Endothelial cell of umbilical vein (primary cell): ENCODE results near the gene SLC44A4.

ENCODE experiments used
- EZH2 ChIP-seq: IDR thresholded peaks from 2 replicates; pipeline ENCODE4 v1.6.1; 2012; ENCODE audit warnings: borderline replicate concordance, low read depth, mild to moderate bottlenecking, moderate library complexity, low read length, inconsistent platforms; ENCODE audit not compliant: severe bottlenecking
- JUN ChIP-seq: IDR thresholded peaks from 2 replicates; pipeline ENCODE4 v1.6.1; 2011; ENCODE audit warnings: borderline replicate concordance, low read depth; ENCODE audit not compliant: insufficient read length, insufficient read depth
- POLR2AphosphoS5 ChIP-seq: IDR thresholded peaks from 2 replicates; pipeline ENCODE4 v1.6.1; 2012; ENCODE audit warnings: low read depth, mild to moderate bottlenecking, control low read depth, low read length, moderate library complexity; ENCODE audit not compliant: insufficient read depth
- TF ChIP-seq, protein P1 (sequence below), 2 donors: IDR thresholded peaks; 1 replicate in 1 of 2; 2 replicates in 1 of 2; pipeline ENCODE4 v1.5.1; 2011; ENCODE audit warnings: low read length in 2 of 2, mild to moderate bottlenecking in 2 of 2, moderate library complexity in 2 of 2, control low read depth in 1 of 2, inconsistent platforms in 1 of 2, low read depth in 1 of 2; ENCODE audit not compliant: insufficient read depth in 1 of 2; ENCODE audit errors: extremely low read depth in 1 of 2
- TF ChIP-seq, protein P2 (sequence below): IDR thresholded peaks from 2 replicates; pipeline ENCODE4 v1.6.1; 2011; ENCODE audit not compliant: insufficient read depth, insufficient read length

DNA sequence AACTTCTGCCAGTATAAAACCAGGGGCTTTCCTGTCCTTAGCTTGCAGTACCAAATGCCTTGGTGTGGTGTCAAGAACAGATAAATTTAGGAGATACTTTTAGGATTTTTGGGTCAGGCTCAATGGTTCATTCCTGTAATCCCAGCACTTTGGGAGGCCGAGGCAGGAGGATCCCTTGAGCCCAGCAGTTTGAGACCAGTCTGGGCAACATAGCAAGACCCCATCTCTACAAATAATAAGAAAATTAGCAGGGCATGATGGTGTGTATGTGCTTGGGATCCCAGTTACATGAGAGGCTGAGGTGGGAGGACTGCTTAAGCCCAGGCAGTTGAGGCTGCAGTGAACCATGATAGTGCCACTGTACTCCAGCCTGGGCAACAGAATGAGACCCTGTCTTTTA, 26.2 kb upstream of the SLC44A4 start:
- TF ChIP-seq, protein P1, sequence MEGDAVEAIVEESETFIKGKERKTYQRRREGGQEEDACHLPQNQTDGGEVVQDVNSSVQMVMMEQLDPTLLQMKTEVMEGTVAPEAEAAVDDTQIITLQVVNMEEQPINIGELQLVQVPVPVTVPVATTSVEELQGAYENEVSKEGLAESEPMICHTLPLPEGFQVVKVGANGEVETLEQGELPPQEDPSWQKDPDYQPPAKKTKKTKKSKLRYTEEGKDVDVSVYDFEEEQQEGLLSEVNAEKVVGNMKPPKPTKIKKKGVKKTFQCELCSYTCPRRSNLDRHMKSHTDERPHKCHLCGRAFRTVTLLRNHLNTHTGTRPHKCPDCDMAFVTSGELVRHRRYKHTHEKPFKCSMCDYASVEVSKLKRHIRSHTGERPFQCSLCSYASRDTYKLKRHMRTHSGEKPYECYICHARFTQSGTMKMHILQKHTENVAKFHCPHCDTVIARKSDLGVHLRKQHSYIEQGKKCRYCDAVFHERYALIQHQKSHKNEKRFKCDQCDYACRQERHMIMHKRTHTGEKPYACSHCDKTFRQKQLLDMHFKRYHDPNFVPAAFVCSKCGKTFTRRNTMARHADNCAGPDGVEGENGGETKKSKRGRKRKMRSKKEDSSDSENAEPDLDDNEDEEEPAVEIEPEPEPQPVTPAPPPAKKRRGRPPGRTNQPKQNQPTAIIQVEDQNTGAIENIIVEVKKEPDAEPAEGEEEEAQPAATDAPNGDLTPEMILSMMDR (IDR thresholded peaks at IDR 0.05; ENCODE audit: extremely low read depth in 1 of 2, insufficient read depth in 1 of 2, low read depth in 1 of 2, low read length in 2 of 2): no peak
- TF ChIP-seq EZH2: no peak
- TF ChIP-seq, protein P2, sequence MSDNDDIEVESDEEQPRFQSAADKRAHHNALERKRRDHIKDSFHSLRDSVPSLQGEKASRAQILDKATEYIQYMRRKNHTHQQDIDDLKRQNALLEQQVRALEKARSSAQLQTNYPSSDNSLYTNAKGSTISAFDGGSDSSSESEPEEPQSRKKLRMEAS: no peak
- TF ChIP-seq POLR2AphosphoS5: no peak
- no peak for TF ChIP-seq JUN
